ENCODE data around the gene PPP6R1. TPM values are rescaled to one million over a fixed set of nuclear protein-coding genes. Genes with fewer than 3 reads are reported as not detected.

The PPP6R1 gene, protein sequence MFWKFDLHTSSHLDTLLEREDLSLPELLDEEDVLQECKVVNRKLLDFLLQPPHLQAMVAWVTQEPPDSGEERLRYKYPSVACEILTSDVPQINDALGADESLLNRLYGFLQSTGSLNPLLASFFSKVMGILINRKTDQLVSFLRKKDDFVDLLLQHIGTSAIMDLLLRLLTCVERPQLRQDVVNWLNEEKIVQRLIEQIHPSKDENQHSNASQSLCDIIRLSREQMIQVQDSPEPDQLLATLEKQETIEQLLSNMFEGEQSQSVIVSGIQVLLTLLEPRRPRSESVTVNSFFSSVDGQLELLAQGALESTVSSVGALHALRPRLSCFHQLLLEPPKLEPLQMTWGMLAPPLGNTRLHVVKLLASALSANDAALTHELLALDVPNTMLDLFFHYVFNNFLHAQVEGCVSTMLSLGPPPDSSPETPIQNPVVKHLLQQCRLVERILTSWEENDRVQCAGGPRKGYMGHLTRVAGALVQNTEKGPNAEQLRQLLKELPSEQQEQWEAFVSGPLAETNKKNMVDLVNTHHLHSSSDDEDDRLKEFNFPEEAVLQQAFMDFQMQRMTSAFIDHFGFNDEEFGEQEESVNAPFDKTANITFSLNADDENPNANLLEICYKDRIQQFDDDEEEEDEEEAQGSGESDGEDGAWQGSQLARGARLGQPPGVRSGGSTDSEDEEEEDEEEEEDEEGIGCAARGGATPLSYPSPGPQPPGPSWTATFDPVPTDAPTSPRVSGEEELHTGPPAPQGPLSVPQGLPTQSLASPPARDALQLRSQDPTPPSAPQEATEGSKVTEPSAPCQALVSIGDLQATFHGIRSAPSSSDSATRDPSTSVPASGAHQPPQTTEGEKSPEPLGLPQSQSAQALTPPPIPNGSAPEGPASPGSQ
- 93.5 to 110 TPM (median 107 TPM) in 5 replicates for total RNA-seq (2022; extraction: Qiagen RNA extraction)

DNA sequence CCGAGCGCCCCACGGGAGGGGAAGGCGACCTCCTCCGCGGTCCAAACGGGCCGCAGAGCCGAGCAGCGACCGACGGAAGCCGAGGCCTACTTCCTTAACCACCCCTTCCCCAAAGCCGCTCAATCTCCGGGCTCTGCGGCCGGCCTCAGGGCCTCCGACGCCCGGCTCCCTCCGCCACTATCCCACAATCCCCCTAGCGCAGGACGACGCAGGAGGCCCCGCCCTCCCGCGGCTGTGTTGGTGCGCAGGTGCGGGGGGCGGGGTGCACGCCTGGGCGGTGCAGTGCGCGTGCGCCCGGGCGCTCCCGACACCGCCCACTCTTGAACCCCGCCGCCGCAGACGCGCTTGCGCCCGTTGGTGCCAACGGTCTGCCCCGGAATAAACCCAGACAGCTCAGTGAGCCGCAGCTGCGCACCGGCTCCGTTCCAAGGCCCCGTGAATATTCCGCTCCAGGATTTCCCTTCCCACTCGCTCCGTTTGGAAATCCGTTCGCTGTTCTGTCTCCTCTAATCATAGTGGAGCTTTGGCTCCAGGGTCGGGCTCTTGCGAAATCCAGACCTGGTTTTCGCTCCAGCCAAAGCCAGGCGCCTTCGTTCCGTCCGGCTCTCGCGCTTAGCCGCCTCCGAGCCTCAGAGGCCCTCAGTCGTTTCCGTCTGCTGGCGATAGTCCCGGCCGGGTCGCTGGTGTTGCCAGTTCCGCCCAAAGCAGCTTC is at the start of gene PPP6R1:
PPP6R1 (minus strand) TSS at position 190 of the 712 bp plus-strand sequence. CDS start 11,914 bp downstream, outside the sequence.

DNA sequence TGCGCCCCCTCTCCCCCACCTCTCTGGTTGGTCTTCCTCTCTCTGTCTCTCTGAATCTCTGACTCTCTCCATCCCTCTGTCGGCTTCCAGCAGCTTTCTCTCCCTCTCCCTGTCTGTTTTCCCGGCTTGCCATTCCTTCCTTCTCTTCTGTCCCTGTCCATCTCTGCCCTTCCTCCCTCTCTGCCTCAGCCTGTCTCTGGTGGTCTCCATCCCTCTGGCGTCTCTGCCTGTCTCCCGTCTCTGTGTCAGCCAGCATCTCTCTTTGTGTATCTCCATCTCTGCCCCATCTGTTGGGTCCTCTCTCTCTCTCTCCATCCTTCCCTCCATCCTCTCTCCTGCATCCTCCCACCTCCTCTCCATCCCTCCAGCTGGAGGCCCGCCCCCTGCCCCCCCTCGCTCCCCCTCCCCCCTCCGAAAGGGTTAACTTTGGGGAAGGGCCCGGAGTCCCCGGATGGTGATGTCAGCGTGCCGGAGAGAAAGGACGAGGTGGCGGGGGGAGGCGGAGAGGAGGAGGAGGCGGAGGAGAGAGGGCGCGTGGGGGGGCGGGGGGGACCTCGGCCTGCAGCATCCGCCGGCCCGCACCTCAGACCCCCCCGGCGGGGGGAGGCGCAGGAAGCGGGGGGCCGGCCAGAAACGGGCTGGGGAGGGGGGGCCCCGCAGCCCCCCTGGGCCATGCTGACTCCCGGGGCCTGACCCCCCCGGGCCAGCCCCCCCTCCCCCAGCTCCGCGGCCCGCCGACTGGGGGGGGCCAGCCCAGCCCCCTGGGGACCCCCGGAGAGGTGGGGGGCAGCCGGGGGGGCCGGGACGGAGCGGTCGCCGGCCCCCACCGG is 24.9 kb upstream of the PPP6R1 start, which contains the start of gene BRSK1:
BRSK1 (plus strand) TSS at position 450 of the 830 bp plus-strand sequence. CDS start 446 bp downstream, outside the sequence.

DNA sequence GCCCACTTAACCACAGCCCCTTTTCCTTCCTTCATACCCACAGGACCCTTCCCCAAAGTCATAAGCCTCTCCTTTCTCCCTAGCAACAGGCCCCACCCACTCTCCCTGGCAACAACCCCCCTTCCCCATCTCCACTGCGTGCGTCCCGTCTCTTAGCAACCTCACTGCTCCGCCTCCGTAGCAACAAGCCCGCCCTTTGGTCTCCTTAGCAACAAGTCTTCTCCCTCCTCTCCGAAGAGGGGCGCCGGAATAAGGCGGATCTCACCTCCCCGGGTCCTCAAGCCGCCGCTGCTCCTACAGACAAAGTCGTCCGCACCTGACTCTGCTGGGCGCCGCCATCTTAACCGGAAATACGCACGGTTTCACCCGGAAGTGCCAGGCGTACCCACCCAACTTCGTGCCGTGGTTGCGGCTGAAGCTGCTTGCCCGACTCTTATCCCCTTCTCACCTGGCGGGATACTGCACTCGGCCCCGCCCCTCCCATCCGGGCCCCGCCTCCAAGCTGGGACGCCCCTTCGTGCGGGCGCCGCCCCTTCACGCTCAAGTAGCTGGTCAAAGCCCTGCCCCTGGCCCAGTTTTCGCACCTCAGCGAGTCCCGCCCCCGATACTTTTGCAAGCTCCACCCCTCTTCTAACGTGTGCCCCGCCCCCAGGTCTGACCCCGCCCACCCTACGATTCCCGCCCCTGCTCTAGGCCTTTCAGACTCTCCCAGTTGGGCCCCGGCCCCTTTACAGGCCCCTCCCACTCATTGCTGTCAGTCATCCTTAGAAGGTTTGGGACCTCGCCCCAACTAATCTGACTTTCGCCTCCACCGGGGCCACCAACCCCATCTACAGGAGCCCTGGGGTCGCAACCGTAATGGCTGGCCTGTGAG is 21.2 kb upstream of the PPP6R1 start, which contains the start of gene HSPBP1:
HSPBP1 (minus strand) TSS at position 341 of the 874 bp plus-strand sequence. CDS start 502 bp downstream, outside the sequence.

DNA sequence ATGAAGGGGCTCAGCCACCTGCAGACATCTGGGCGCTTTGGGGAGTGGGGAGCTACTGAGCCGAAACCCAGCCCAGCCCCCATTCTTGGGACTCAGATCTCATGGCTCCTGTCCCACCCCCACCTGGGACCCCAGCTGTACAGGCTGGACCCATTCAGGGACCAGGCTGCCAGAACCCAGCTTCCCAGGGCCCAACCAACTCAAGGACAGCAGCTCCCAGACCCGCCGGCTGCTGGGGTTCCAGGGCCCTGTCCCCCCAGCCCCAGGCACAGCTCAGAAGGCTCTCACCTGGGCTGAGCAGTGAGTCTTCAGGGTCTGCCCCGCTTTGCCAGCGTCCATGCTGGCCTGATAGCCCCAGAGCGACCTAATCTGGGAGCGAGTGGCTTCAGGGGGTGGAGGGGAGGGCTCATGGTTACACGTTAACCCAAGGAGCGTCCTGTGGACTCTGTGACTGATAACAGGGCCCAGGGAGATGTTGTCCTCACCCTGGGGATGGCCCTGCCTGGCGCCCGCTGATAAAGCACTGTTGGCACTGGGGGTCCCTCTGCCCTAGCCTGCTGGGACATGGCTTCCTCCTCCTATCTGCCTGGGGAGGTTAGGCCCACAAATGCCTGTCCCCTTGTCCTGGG is 30.3 kb downstream of the PPP6R1 start, which contains the start of gene TMEM86B:
TMEM86B (minus strand) TSS at position 361 of the 629 bp plus-strand sequence; CDS start at position 339, 22 bp downstream.

DNA sequence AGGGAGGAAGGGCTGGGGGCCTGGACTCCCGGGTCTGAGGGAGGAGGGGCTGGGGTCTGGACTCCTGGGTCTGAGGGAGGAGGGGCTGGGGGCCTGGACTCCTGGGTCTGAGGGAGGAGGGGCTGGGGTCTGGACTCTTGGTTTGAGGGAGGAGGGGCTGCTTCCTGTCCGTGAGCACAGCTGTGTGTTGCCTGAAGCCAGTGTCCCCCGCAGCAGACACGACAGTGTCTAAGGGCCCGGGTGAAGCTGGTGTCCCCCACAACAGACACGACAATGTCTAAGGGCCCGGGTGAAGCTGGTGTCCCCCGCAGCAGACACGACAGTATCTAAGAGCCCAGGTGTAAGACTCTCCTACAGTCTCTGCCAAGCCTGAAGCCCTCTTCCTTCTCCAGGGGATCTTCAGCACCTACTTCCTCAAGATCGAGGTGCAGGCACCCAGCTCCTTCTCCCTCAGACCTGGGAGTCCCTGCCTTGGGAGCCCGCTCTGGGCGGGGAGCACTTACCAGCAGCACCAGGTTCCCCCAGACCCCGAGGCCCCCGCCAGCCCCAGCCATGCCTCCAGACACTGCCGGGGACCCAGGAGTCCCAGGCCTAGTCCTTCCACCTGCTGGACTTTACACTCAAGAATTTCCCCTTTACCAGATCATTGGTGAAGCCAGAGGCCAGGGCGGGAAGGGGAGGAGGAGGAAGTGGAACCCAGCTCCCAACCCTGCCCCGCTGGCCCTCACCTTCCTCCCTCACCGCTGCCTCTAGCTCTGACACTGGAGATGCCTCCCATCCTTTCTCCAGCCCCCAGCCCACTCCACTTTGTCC is 49.7 kb downstream of the PPP6R1 start, which contains the start of gene PTPRH:
PTPRH (minus strand) TSS at position 622 of the 813 bp plus-strand sequence; CDS start at position 554, 68 bp downstream.

Other genes starting within 250 kb of the PPP6R1 start
- gene GP6, start 220.8 kb downstream of the PPP6R1 start, total RNA-seq (2022; extraction: Qiagen RNA extraction) = 0.08 to 0.21 TPM (median 0.16 TPM) in 5 replicates
- gene RDH13, start 195.9 kb downstream of the PPP6R1 start, total RNA-seq (2022; extraction: Qiagen RNA extraction) = 19.5 to 20.9 TPM (median 20.3 TPM) in 5 replicates
- 3.6 to 6.4 TPM (median 5.4 TPM) in 5 replicates for gene EPS8L1, start 183.1 kb downstream of the PPP6R1 start, total RNA-seq (2022; extraction: Qiagen RNA extraction)
- gene PPP1R12C, start 141.4 kb downstream of the PPP6R1 start, total RNA-seq (2022; extraction: Qiagen RNA extraction) = 65.1 to 85.5 TPM (median 79.5 TPM) in 5 replicates
- 108 to 144 TPM (median 132 TPM) in 5 replicates for gene TNNT1, start 109.8 kb downstream of the PPP6R1 start, total RNA-seq (2022; extraction: Qiagen RNA extraction)
- 4.8 to 7.9 TPM (median 7.6 TPM) in 5 replicates for gene TNNI3, start 101.3 kb downstream of the PPP6R1 start, total RNA-seq (2022; extraction: Qiagen RNA extraction)
- gene DNAAF3, start 92.4 kb downstream of the PPP6R1 start, total RNA-seq (2022; extraction: Qiagen RNA extraction) = 5.2 to 6.4 TPM (median 5.6 TPM) in 5 replicates
- gene SYT5, start 78.7 kb downstream of the PPP6R1 start, total RNA-seq (2022; extraction: Qiagen RNA extraction) = 3.0 to 4.8 TPM (median 4.3 TPM) in 5 replicates
- 3.1 to 5.8 TPM (median 4.0 TPM) in 5 replicates for gene PTPRH, start 49.5 kb downstream of the PPP6R1 start, total RNA-seq (2022; extraction: Qiagen RNA extraction)
- gene TMEM86B, start 30.3 kb downstream of the PPP6R1 start, total RNA-seq (2022; extraction: Qiagen RNA extraction) = 2.7 to 4.2 TPM (median 3.9 TPM) in 5 replicates
- gene HSPBP1, start 21.1 kb upstream of the PPP6R1 start, total RNA-seq (2022; extraction: Qiagen RNA extraction) = 118 to 141 TPM (median 133 TPM) in 5 replicates
- gene BRSK1, start 25.0 kb upstream of the PPP6R1 start, total RNA-seq (2022; extraction: Qiagen RNA extraction) = 2.4 to 3.6 TPM (median 3.1 TPM) in 5 replicates
- gene TMEM150B, start 66.3 kb upstream of the PPP6R1 start, total RNA-seq (2022; extraction: Qiagen RNA extraction) = 0.20 TPM in 1 of 5 replicates, not detected in the others
- gene KMT5C, start 80.9 kb upstream of the PPP6R1 start, total RNA-seq (2022; extraction: Qiagen RNA extraction) = 4.5 to 6.4 TPM (median 5.2 TPM) in 5 replicates
- 0.56 to 0.99 TPM (median 0.66 TPM) in 5 replicates for gene COX6B2, start 95.7 kb upstream of the PPP6R1 start, total RNA-seq (2022; extraction: Qiagen RNA extraction)
- 0.06 to 0.20 TPM (median 0.10 TPM) in 5 replicates for gene GARIN5B, start 104.2 kb upstream of the PPP6R1 start, total RNA-seq (2022; extraction: Qiagen RNA extraction)
- gene IL11, start 111.4 kb upstream of the PPP6R1 start, total RNA-seq (2022; extraction: Qiagen RNA extraction) = 11.8 to 15.1 TPM (median 12.3 TPM) in 5 replicates
- gene TMEM190, start 117.8 kb upstream of the PPP6R1 start, total RNA-seq (2022; extraction: Qiagen RNA extraction) = 1.1 to 2.0 TPM (median 1.4 TPM) in 5 replicates
- gene TMEM238, start 125.3 kb upstream of the PPP6R1 start, total RNA-seq (2022; extraction: Qiagen RNA extraction) = 1.4 to 10.5 TPM (median 8.0 TPM) in 5 replicates
- gene RPL28, start 126.9 kb upstream of the PPP6R1 start, total RNA-seq (2022; extraction: Qiagen RNA extraction) = 2,211 to 2,788 TPM (median 2,598 TPM) in 5 replicates
- 244 to 439 TPM (median 386 TPM) in 5 replicates for gene UBE2S, start 148.8 kb upstream of the PPP6R1 start, total RNA-seq (2022; extraction: Qiagen RNA extraction)
- gene SHISA7, start 184.3 kb upstream of the PPP6R1 start, total RNA-seq (2022; extraction: Qiagen RNA extraction) = not detected in 5 replicates
- 50.1 to 63.3 TPM (median 58.1 TPM) in 5 replicates for gene ISOC2, start 202.6 kb upstream of the PPP6R1 start, total RNA-seq (2022; extraction: Qiagen RNA extraction)
- gene C19orf85, start 205.7 kb upstream of the PPP6R1 start, total RNA-seq (2022; extraction: Qiagen RNA extraction) = not detected in 5 replicates
- 5.2 to 9.1 TPM (median 6.3 TPM) in 5 replicates for gene ZNF628, start 217.6 kb upstream of the PPP6R1 start, total RNA-seq (2022; extraction: Qiagen RNA extraction)
- 31.4 to 58.8 TPM (median 53.6 TPM) in 5 replicates for gene NAT14, start 226.2 kb upstream of the PPP6R1 start, total RNA-seq (2022; extraction: Qiagen RNA extraction)
- 0.34 to 1.2 TPM (median 0.77 TPM) in 5 replicates for gene SSC5D, start 229.4 kb upstream of the PPP6R1 start, total RNA-seq (2022; extraction: Qiagen RNA extraction)

All from A549 treated with Hydrocortisone at 1 μM for 4 hours (cell line).